Measurements from ENCODE around the gene HSP90B1. TPM values are rescaled to one million over a fixed set of nuclear protein-coding genes. Genes with fewer than 3 reads are reported as not detected.
A peak's percentile ranks its signal among the peaks of the same experiment; 100 is the strongest.

HSP90B1 gene
- total RNA-seq, 1 experiment from 2014 or later: 534 TPM

GRCh38 chr12:103924761-103925641 lies 5.2 kb upstream of the HSP90B1 start:
- Histone ChIP-seq H3K27me3 (ENCODE audit: insufficient read depth, low read depth) (no peaks in the 10 kb centered on the region), H3K36me3 (ENCODE audit: low read depth) (no peaks in the 10 kb centered on the region), H3K4me3 (no peak overlapping the region), H3K9me2 (ENCODE audit: insufficient read depth) (no peaks in the 10 kb centered on the region), H3K79me2 (ENCODE audit: low read depth) (no peaks in the 10 kb centered on the region), H3K4me1 (replicated peaks; ENCODE audit: insufficient read depth) (peaks cover 11% of the 10 kb centered on the region; the same call in 1 of the 2 replicates), H4K20me1 (ENCODE audit: insufficient read depth) (no peaks in the 10 kb centered on the region), H3K4me2 (no peak overlapping the region), H3K27ac (no peak overlapping the region), H2AFZ (no peak overlapping the region), H3K9me3 (ENCODE audit: insufficient read depth, low read depth) (no peaks in the 10 kb centered on the region), H3F3A (ENCODE audit: insufficient read depth, low read depth) (peaks cover 12% of the 10 kb centered on the region)
- ChIA-PET CTCF (no interaction called here), POLR2A (ENCODE audit: unreplicated experiment) (interaction anchor here (0.5 kb wide), 1 partner anchor 362 kb away, joined by 9 read pairs; no protein-coding TSS in a partner anchor)
- no peak for TF ChIP-seq CTCF (conservative IDR thresholded peaks at IDR 0.05)
- no peak for TF ChIP-seq EZH2 (IDR thresholded peaks at IDR 0.05; ENCODE audit: low read depth)
- BruUV-seq (replicated peaks): no TSS peak
- no peak for DNase-seq
- intact Hi-C loops (cut with micrococcal nuclease; ENCODE audit: unreplicated experiment): loop anchor here (5.0 kb wide), 1 partner anchor 38 kb away; no protein-coding TSS in a partner anchor

GRCh38 chr12:103928682-103929045 lies 1.5 kb upstream of the HSP90B1 start:
- peaks cover 29% of the 10 kb centered on the region for H3K36me3 ChIP-seq (ENCODE audit: low read depth)
- peak overlapping the region; percentile 82 for H3K27ac ChIP-seq
- no TSS peak for BruUV-seq (replicated peaks)
- peak overlapping the region; percentile 87 for H3K4me2 ChIP-seq
- no peaks in the 10 kb centered on the region for H3K27me3 ChIP-seq (ENCODE audit: insufficient read depth, low read depth)
- peak overlapping the region; percentile 91 for H2AFZ ChIP-seq
- no peaks in the 10 kb centered on the region for H3K9me3 ChIP-seq (ENCODE audit: insufficient read depth, low read depth)
- H3F3A ChIP-seq (ENCODE audit: insufficient read depth, low read depth): peaks cover 18% of the 10 kb centered on the region; the same call in 1 of the 2 replicates
- intact Hi-C loops (cut with micrococcal nuclease; ENCODE audit: unreplicated experiment): loop anchor here (1.0 to 5.0 kb wide), 2 partner anchors 41 to 87 kb away; partner anchors contain the start of gene NT5DC3
- no peaks in the 10 kb centered on the region for H3K9me2 ChIP-seq (ENCODE audit: insufficient read depth)
- peaks cover 30% of the 10 kb centered on the region for H3K4me1 ChIP-seq (replicated peaks; ENCODE audit: insufficient read depth)
- H3K79me2 ChIP-seq (ENCODE audit: low read depth): peaks cover 34% of the 10 kb centered on the region
- POLR2A ChIA-PET (ENCODE audit: unreplicated experiment): interaction anchor here (0.6 kb wide), 1 partner anchor 282 kb away, joined by 6 read pairs; no protein-coding TSS in a partner anchor
- H3K4me3 ChIP-seq: peak overlapping the region; percentile 82
- CTCF ChIA-PET: no interaction called here
- TF ChIP-seq EZH2 (IDR thresholded peaks at IDR 0.05; ENCODE audit: low read depth) (no peak), CTCF (conservative IDR thresholded peaks at IDR 0.05) (no peak)
- DNase-seq: no peak
- peaks cover 25% of the 10 kb centered on the region for H4K20me1 ChIP-seq (ENCODE audit: insufficient read depth)

- Histone ChIP-seq H3K9me3 (ENCODE audit: insufficient read depth, low read depth) (no peaks in the 10 kb centered on the region), H3K4me2 (peak overlapping the region; percentile 87), H3F3A (ENCODE audit: insufficient read depth, low read depth) (peaks cover 23% of the 10 kb centered on the region; the same call in 1 of the 2 replicates), H3K9me2 (ENCODE audit: insufficient read depth) (no peaks in the 10 kb centered on the region), H2AFZ (peak overlapping the region; percentile 91), H4K20me1 (ENCODE audit: insufficient read depth) (peaks cover 29% of the 10 kb centered on the region), H3K36me3 (ENCODE audit: low read depth) (peaks cover 35% of the 10 kb centered on the region), H3K4me1 (replicated peaks; ENCODE audit: insufficient read depth) (peaks cover 30% of the 10 kb centered on the region), H3K4me3 (peak overlapping the region; percentile 82), H3K79me2 (ENCODE audit: low read depth) (peaks cover 40% of the 10 kb centered on the region), H3K27me3 (ENCODE audit: insufficient read depth, low read depth) (no peaks in the 10 kb centered on the region), H3K27ac (peak overlapping the region; percentile 82)
- peak in 1 of 2 experiments; percentile 77 for DNase-seq
- no peak for TF ChIP-seq EZH2 (IDR thresholded peaks at IDR 0.05; ENCODE audit: low read depth)
- no peak for TF ChIP-seq CTCF (conservative IDR thresholded peaks at IDR 0.05)
- POLR2A ChIA-PET (ENCODE audit: unreplicated experiment): interaction anchor here (0.5 to 0.9 kb wide), 7 partner anchors 20 to 1515 kb away, joined by 3 to 6 read pairs (median 4); partner anchors contain the start of gene NT5DC3
- CTCF ChIA-PET: no interaction called here
- BruUV-seq (replicated peaks): TSS peak; percentile 91
- intact Hi-C loops (cut with micrococcal nuclease; ENCODE audit: unreplicated experiment): loop anchor here (1.0 to 5.0 kb wide), 2 partner anchors 42 to 88 kb away; partner anchors contain the start of gene NT5DC3
These were observed 995 bp upstream of the HSP90B1 start for GRCh38 chr12:103929046-103929783.
